ENCODE data around the gene SLC25A33.

SLC25A33 gene

DNA sequence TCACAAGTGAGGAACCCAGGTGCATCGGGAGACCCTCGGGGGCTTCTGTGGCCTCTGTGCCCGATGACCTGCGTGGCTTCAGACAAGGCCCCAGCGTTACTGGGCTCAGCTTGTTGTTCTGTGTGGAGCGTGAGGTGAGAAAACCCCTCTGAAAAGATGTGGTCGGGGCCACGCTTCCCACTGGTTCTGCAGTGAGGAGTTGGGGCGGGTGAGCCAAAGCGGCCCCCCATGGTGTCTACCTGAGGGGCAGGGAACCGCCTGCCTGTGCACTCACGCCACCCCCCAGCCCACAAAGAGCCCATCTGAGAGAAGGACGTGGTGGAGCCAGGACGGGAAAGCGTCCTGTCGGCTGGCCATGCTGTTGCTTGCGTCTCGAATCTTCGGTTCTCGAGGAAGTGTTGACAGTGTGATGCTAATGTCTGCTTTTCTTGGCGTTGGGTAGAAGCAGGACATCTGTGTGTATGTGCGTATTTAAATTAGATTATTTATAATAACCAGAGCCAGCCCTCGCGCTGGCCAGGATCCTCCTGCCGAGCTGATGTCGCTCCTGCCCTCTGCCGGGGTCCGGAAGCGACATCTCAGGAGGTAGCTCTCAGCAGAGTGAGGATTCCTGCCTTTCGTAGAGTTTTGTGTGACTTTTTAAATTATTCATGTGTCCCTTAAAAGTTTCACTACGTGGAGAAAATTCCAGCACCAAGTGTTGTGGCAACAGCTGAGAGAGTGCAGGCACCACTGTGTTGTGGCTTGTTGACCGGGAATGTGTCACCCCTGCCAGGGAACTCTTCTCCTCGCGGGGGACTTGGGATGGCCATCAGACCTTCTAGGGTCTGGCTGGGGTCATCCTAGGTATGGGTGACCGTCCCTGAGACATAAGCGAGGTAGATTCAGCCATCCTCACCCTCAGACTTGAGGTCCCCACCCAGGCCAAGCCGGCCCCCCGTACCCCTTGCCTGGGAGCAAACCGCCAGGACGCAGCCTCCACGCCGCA lies 64.8 kb downstream of the SLC25A33 start:
- no peak for DNase-seq (ENCODE audit: low read depth, low spot score)
- in situ Hi-C loops (cut with HindIII; ENCODE audit: low sequenced_read_pairs): no loop called here
- H3K4me3 ChIP-seq (ENCODE audit: low read depth, low read length): no peak overlapping the region
- TF ChIP-seq, protein P1, sequence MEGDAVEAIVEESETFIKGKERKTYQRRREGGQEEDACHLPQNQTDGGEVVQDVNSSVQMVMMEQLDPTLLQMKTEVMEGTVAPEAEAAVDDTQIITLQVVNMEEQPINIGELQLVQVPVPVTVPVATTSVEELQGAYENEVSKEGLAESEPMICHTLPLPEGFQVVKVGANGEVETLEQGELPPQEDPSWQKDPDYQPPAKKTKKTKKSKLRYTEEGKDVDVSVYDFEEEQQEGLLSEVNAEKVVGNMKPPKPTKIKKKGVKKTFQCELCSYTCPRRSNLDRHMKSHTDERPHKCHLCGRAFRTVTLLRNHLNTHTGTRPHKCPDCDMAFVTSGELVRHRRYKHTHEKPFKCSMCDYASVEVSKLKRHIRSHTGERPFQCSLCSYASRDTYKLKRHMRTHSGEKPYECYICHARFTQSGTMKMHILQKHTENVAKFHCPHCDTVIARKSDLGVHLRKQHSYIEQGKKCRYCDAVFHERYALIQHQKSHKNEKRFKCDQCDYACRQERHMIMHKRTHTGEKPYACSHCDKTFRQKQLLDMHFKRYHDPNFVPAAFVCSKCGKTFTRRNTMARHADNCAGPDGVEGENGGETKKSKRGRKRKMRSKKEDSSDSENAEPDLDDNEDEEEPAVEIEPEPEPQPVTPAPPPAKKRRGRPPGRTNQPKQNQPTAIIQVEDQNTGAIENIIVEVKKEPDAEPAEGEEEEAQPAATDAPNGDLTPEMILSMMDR (IDR thresholded peaks at IDR 0.05; ENCODE audit: low read depth, low read length): no peak

DNA sequence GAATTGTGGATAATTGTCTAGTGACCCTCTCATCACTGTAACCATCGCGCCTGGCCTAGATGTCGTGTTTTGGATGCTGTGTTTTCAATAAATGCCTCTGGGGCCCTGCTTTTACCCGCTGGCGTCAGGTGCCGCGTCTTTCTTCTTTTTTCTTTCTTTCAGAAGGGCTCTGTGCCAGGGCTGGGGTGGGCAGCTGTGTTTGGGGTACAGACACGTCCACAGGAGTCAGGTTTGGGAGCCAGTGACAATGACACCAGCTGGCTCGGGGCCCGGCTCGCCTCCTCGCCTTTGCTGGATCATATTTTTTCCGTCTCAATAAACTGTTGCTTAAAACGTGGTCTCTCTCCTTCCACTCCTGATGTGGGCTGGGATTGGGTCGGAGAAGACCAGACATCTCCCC lies 65.6 kb downstream of the SLC25A33 start:
- H3K4me3 ChIP-seq (ENCODE audit: low read depth, low read length): no peak overlapping the region
- no peak for DNase-seq (ENCODE audit: low read depth, low spot score)
- in situ Hi-C loops (cut with HindIII; ENCODE audit: low sequenced_read_pairs): no loop called here
- TF ChIP-seq, protein P1 (IDR thresholded peaks at IDR 0.05; ENCODE audit: low read depth, low read length): no peak

DNA sequence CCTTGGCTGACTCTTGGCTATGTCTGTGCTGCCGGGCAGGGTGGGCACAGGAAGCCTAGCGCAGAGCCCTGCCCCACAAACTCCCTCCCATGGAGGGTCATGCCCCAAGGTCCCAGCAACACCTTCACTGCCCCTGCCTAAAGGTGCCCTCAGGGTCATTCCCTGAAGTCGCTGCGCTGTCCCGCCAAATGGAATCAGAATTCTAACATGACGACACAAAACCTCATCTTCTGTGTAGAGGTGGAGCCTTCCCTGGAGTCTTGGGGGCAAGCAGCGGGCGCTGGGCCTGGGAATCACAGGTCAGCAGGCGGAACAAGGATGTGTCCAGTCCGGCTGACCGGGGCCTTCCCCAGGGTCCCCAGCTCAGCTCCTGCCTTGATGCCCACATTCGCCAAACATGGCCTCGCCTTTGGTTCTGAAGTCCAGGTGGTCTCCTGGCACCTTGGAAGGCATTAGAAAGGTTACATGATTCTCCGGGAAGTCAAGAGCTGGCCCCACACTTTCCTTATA lies 66.7 kb downstream of the SLC25A33 start:
- in situ Hi-C loops (cut with HindIII; ENCODE audit: low sequenced_read_pairs): no loop called here

DNA sequence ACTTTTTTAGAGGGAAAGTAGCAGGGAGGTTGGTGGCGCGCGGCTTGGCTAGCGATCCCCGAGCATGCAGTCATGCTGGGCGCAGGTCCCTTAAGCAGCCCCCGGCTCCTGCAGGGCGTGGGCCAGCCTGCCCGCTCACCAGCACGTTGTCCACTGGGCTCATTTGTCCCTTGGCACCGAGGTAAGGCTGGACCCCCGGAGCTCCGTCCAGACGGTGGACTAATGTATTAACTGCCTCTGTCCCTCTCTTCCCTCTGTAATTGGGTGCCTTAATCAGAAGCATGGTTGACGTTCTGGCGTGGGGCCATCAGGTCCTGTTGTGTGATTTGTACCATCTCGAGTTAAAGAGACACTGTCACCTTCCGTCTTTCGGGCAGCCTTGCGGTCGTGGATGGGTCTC lies 67.2 kb downstream of the SLC25A33 start:
- in situ Hi-C loops (cut with HindIII; ENCODE audit: low sequenced_read_pairs): no loop called here
- TF ChIP-seq, protein P1 (IDR thresholded peaks at IDR 0.05; ENCODE audit: low read depth, low read length): no peak
- DNase-seq (ENCODE audit: low read depth, low spot score): no peak
- no peak overlapping the region for H3K4me3 ChIP-seq (ENCODE audit: low read depth, low read length)

More for the DNA sequence above, 66.7 kb downstream of the SLC25A33 start:
- TF ChIP-seq, protein P1 (IDR thresholded peaks at IDR 0.05; ENCODE audit: low read depth, low read length): no peak
- no peak for DNase-seq (ENCODE audit: low read depth, low spot score)
- no peak overlapping the region for H3K4me3 ChIP-seq (ENCODE audit: low read depth, low read length)

DNA sequence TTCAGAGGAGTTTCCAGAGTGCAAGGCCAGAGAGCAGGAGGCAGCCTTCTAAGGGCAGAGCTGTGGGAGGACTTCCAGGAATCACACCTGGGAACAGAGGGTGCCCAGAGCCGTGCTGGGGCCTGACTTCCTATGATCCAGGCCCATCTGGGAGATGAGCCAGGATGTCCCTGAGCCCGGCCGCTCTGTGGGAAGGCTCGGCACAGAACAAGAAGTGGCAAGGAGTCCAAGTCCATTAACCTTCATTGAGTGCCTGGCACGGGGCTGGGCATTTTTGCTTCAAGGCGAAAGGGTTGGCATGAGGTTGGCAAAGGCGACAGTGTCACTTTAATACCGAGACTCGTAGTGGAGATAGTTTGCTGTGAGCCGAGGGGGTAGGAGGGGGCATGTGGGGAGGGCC lies 67.7 kb downstream of the SLC25A33 start:
- no peak for DNase-seq (ENCODE audit: low read depth, low spot score)
- no peak overlapping the region for H3K4me3 ChIP-seq (ENCODE audit: low read depth, low read length)
- in situ Hi-C loops (cut with HindIII; ENCODE audit: low sequenced_read_pairs): no loop called here
- TF ChIP-seq, protein P1 (IDR thresholded peaks at IDR 0.05; ENCODE audit: low read depth, low read length): no peak

DNA sequence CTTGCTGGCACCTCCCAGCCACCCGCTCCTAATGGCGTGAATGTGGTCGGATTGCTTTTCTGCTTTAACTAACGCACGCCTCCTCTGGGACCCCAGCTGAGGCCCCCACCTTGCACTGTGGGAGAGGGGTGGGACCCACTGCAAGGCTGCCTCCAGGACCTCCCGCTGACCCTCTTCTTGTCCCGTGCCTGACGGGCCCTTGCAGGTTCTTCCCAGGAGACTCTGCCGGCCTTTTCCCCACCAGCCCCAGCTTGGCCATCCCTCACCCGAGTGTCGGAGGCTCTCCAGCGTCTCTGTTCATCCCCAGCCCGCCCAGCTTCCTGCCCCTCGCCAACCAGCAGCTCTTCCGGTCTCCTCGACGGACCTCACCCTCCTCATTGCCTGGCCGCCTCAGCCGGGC lies 68.1 kb downstream of the SLC25A33 start:
- H3K4me3 ChIP-seq (ENCODE audit: low read depth, low read length): no peak overlapping the region
- in situ Hi-C loops (cut with HindIII; ENCODE audit: low sequenced_read_pairs): no loop called here
- TF ChIP-seq, protein P1 (IDR thresholded peaks at IDR 0.05; ENCODE audit: low read depth, low read length): no peak
- no peak for DNase-seq (ENCODE audit: low read depth, low spot score)

Measured in astrocyte of the spinal cord (primary cell).